T follicular helper cell (primary cell): ENCODE measurements around the gene FIG4.
"Not testable (repeated sequence)": the region's sequence is repeated elsewhere in the genome, so short reads cannot be mapped to it uniquely, and the experiment has no call there.

Experiments
- DNase-seq: peaks from one replicate; pipeline ENCODE4 v3.0.0-alpha.2; 2020; ENCODE audit warnings: low read depth

The FIG4 gene

DNA sequence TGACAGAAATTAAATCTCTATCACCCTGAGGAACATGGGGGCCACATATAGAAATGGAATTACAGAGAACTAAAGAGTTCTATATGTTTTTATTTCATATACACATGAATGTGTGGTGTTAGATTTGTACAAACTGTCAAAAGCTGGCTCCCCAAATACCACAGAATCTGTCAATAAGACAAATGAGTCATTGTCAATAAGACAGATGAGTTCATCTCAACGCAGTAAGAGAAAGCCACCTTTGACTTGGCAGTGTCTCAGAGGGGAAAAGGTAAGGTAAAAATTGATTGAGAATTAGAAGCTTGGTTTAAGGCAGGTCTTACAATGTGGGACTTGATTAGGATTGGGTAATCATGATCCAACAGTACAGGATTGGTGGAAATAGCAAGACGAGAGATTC is 162.9 kb downstream of the FIG4 start:
- DNase-seq, result no peak

DNA sequence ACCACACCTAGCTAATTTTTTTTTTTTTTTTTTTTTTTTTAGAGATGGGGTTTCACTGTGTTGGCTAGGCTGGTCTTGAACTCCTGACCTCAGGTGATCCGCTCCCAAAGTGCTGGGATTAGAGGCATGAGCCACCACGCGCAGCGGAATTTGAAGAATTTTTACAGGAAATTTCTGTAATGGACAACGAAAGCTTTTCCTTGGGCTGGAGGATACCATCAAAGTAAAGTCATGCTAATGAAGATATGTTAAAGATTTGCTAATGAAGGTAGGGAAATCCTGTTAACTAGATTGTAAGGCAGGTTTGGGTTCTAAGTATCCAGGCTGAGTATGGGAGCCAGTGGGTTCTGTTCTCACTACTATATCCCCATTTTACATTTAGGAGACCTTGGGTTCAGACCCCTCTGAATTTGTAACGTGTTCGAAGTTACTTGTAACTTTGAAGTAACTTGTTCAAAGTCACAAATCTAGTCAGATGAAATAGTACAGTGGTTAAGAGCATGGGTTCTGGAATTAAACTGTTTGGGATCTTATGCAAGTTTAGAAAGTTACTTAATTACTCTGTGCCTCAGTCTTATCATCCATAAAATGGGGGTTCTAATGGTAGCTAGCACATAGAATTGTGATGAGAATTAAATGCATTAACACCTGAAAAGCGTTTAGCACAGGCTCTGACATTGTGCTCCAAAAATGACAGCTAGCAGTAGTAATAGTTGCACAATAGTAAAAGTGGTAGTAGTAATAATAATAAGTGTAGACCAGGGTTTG is 163.6 kb downstream of the FIG4 start:
- DNase-seq, result no peak

DNA sequence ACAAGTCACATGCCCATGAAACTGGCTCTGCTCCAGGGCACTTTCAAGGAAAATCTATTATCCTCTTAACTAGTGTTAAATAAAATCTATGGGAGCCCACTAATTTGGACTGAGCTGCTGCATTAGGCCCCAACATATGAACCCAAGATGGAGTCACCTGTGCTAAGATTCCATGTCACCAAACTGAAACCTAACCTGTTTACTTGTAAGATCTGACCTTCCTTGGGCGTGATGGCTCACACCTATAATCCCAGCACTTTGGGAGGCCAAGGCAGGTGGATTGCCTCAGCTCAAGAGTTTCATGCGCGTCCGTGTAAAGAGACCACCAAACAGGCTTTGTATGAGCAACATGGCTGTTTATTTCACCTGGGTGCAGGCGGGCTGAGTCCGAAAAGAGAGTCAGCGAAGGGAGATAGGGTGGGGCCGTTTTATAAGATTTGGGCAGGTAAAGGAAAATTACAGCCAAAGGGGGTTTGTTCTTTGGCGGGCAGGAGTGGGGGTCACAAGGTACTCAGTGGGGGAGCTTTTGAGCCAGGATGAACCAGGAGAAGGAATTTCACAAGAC is 164.5 kb downstream of the FIG4 start:
- DNase-seq, result not testable (repeated sequence)

DNA sequence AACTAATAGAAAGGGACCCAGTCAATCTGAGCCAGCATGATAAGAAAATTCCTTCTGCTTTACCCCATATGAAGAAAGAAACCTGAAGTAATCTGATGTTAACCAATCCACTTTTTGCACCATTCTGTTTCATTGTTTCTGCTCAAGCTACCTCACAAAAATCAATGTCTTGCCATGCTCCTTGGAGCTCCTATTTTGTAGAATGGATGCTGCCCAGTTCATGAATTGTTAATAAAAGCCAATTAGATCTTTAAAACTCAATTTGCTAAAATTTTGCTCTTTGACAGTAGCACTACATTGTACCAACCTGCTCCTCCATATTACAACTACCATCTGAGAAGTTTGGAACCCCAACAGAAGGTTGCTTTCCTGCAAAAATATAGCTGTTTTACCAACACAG is 170.8 kb downstream of the FIG4 start:
- DNase-seq, result no peak

DNA sequence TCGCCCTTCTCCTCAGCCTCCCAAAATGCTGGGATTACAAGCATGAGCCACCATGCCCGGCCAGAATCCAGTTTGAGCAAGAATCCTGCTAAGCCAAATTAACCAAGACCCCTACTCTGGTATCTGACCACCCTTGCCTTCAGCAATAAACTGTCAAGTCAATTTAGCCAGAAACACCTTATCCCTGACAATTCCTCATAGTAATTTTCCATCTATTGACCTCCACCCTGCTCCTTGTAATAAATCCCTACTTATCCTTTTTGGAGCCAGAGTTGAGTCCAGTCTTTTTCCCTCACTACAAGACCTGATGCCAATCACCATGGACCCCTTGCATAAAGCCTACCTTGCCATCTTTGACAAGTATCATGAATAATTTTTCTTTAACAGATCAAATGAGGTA is 173.0 kb downstream of the FIG4 start:
- DNase-seq, result no peak

DNA sequence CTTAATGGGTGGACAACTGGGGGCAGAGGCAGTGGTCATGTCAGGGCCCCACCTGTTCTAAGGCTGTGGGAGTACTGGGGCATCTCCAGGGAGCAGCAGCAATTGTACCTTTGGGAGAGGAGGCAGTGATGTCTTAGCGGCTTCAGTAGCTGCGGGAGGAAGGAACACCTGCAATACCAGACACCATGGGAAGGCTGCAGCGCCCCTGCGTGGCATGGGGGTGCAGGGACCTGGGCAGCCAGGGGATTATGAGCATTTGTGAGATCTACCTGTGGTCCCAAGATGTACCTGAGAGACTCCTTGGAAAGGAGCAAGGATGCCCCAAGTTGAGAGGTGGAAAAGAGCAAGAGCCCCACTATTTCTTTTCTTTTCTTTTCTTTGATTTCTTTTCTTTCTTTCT is 174.9 kb downstream of the FIG4 start:
- no peak for DNase-seq

GRCh38 chr6:109867009-109867969 is 176.2 kb downstream of the FIG4 start:
- DNase-seq, result no peak

DNA sequence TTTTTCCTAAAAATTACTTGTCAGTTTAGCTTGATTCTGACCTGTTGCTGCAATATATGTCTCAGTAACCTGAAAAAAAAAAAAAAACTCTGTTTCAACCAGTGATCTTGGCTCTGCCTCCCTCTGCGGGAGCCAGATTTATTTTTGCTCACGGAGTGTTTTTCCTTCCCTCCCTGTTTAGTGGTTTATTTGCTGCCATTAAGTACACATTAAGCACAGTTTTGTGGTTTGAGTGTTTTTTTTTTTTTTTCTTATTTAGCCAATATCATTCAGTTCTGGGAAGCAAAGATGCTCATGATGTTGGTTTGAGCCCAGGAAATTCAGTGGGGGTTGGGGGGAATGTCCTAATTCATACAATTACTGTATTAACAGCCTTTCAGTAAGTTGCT is 176.9 kb downstream of the FIG4 start:
- no peak for DNase-seq

- DNase-seq, result not testable (repeated sequence)
These were observed 178.4 kb downstream of the FIG4 start for GRCh38 chr6:109869398-109870088.

GRCh38 chr6:109870089-109870410 is 179.0 kb downstream of the FIG4 start:
- no peak for DNase-seq

DNA sequence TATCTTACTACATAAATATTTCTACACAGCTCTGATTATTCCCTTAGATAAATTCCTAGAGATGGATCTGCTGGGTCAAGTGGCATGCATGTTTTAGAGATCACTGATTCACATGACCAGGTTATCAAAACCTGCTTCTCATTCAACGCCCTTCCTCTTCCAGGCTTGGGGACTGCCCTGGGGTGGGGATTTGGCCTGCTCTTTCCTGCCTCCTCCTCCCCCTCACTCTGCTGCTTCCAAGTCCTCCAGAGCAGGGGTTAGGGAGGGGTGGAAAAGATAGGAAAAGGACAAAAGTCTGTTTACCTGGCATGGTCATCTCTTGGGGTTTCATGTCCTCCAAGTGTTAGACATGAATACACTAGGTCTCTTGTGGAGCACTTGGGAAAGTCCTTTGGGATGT is 181.5 kb downstream of the FIG4 start:
- DNase-seq, result no peak

DNA sequence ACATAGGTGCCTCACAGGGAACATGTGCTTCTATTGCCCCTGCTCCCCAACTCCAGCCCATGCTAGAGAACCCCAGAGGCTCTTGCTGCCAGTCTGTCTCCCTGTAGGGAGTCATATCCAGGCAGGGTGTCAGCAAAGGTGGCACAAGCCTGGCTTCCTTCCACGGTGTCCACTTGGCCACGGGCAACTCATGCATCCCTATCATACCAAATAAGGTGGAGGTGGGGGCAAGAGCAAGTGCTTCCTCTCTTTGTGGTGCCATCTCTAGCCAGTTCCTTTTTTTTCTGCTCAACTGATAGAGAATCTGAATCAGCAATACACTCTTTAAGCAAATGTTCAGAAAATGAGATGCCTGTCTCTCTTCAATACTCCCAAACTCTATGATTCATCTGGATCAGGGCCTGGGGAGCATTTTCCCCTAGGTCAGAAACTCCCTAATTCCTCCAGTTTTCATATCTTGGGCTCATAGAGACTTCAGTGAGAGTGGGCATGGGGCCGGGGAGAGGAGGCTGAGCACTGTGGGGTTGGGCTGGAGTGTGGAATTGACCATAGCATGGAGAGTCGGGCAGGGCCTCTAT is 182.0 kb downstream of the FIG4 start:
- DNase-seq, result no peak

- DNase-seq, result no peak
These were observed 183.0 kb downstream of the FIG4 start for GRCh38 chr6:109874086-109874485.

DNA sequence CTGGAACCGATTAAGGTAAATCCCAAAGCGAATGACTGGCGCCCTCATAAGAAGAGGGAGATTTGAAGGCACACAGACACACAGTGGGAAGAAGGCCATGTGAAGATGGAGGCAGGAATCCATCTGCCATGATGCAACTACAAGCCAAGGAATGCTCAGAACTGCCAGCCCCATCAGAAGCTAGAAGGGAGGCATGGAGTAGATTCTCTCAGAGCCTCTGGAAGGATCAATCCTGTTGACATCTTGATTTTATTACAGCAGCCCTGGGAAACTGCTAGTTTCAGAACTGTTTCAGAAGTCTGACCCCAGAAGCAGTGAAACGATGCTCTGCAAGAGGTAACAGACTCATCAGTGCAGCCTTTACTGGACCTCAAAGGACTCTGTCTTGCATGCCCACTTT is 183.5 kb downstream of the FIG4 start:
- DNase-seq, result no peak
